UCSD-AML1 (cell line): ENCODE measurements around the gene PSMA7.

Experiments used
- DNase-seq: peaks from one replicate; lab custom pipeline; 2025; ENCODE audit not compliant: unreplicated experiment; lab: John Stamatoyannopoulos, UW

The PSMA7 gene

DNA sequence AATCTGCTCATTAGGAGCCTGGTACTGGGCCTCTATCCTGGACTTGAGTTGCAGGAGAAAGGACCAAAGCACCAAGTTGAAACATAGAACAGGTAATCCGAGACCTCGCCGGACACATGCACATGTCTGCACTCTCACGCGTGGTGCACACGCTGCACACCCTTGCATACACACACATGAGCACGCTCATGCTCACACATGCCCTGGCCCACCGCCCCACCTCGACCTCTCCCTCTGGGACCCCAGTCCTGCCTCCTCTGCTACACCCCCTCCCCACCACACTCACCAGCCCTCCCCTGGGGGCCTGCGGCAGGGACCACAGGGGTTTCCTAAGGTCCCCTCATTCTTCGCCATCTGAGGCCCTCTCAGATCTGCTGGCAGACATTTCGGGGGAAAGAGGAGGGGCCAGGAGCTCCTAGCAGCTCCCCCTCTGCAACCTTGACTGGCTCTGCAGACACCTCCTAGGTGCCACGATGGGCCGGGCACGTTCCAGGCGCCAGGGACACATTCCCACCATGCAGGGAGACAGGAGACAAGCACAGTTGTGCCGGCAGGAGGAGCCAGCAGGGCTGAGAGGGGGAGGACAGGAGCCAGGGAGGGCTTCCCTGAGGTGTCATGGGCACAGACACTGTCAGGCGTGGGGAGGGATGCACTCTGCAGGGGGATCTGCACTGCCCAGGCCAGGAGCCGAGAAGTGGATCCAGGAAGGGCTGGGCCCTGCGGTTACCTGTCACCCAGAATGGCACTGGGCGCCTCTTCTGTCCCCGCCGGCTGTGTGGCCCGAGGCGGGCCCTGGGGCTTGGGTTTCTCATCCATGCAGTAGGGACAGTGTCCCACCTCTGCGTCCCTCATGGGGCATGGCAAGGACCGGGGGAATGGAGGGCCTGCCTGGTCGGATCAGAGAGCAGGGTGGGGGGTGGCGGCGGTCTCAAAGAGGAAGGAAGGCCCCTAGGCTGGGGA, 46.5 kb downstream of the PSMA7 start:
- DNase-seq = no peak

DNA sequence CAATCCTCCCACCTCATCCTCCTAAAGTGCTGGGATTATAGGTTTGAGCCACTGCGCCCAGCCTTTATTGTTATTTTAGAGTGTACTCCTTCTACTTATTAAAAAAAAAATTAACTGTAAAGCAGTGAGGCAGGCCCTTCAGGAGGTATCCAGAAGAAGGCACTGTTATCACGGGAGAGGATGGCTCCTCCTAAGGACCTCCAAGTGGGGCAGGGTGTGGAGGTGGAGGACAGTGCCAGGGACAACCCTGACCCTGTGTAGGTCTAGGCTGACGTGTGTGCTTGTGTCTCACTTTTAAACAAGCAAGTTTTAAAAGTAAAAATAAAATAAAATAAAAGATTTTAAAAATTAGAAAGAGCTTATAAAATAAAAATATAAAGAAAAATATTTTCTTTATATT, 53.8 kb downstream of the PSMA7 start:
- no peak for DNase-seq

GRCh38 chr20:62088258-62089127, 54.7 kb downstream of the PSMA7 start:
- no peak for DNase-seq

GRCh38 chr20:62087632-62088031, 55.6 kb downstream of the PSMA7 start:
- no peak for DNase-seq

DNA sequence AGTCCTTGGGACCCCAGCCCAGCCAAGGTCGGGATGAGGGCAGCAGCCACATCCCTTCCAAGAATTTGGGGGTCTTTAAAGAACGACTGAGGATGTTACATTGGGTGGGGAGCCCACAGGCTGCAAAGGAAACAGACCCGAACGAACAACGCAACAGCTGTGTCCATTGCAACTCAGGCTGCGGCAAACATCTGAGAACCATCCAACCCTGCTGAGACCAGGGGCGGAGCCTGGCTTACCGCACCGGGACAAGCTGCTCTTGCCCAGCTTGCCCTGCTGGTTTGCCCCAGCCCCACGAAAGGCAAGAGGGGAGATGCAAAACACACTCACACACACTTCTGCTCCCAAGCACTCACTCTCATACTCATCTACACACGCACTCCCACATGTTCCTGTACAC, 56.0 kb downstream of the PSMA7 start:
- DNase-seq = no peak
